Measurements from ENCODE around the gene AADAC. TPM values are rescaled to one million over a fixed set of nuclear protein-coding genes. Genes with fewer than 3 reads are reported as not detected.

The AADAC gene
- polyA plus RNA-seq, 1 donor from 2014 or later, result not detected

- H3K36me3 ChIP-seq (ENCODE audit: insufficient read depth, low read length), result no peaks in the 10 kb centered on the region
- H3K4me3 ChIP-seq (ENCODE audit: low read length), result no peak overlapping the region
- no peak overlapping the region for H3K27ac ChIP-seq (ENCODE audit: low read length)
- H3K27me3 ChIP-seq (ENCODE audit: insufficient read depth, low read depth, low read length), result no peaks in the 10 kb centered on the region
- no peak overlapping the region for H3K9ac ChIP-seq (ENCODE audit: low read length)
- H4K20me1 ChIP-seq (ENCODE audit: insufficient read depth), result no peaks in the 10 kb centered on the region
- H2AFZ ChIP-seq (ENCODE audit: low read depth, low read length), result no peak overlapping the region
- H3K4me2 ChIP-seq (ENCODE audit: low read length), result no peak overlapping the region
- TF ChIP-seq SMC3 (conservative IDR thresholded peaks at IDR 0.05; ENCODE audit: poor library complexity) (no peak), EP300 (conservative IDR thresholded peaks at IDR 0.05; ENCODE audit: poor library complexity, severe bottlenecking) (no peak), RAD21 (conservative IDR thresholded peaks at IDR 0.05) (no peak), EZH2 (IDR thresholded peaks at IDR 0.05; ENCODE audit: borderline replicate concordance, insufficient read depth, low read length, poor library complexity, severe bottlenecking) (no peak), TAF1 (IDR thresholded peaks at IDR 0.05; ENCODE audit: low read depth) (no peak), REST (IDR thresholded peaks at IDR 0.05; ENCODE audit: borderline replicate concordance) (no peak), MXI1 (conservative IDR thresholded peaks at IDR 0.05; ENCODE audit: poor library complexity, severe bottlenecking) (no peak), CTCF (IDR thresholded peaks at IDR 0.05; ENCODE audit: poor library complexity, severe bottlenecking) (no peak), POLR2AphosphoS5 (IDR thresholded peaks at IDR 0.05) (no peak)
- H3K9me2 ChIP-seq (ENCODE audit: insufficient read depth, low read length), result no peaks in the 10 kb centered on the region
- no peaks in the 10 kb centered on the region for H3F3A ChIP-seq (ENCODE audit: insufficient read depth, low read length, poor library complexity, severe bottlenecking)
- no peaks in the 10 kb centered on the region for H3K9me3 ChIP-seq (ENCODE audit: low read length)
- H3K79me2 ChIP-seq (replicated peaks; ENCODE audit: insufficient read depth, low read length), result no peaks in the 10 kb centered on the region
Measured at GRCh38 chr3:151774910-151775309, 39.0 kb upstream of the AADAC start.

- Histone ChIP-seq H3K4me3 (ENCODE audit: low read length) (no peak overlapping the region), H3K9me3 (ENCODE audit: low read length) (no peaks in the 10 kb centered on the region), H3K27me3 (ENCODE audit: insufficient read depth, low read depth, low read length) (no peaks in the 10 kb centered on the region), H3K9me2 (ENCODE audit: insufficient read depth, low read length) (no peaks in the 10 kb centered on the region), H3K36me3 (ENCODE audit: insufficient read depth, low read length) (no peaks in the 10 kb centered on the region), H3K79me2 (replicated peaks; ENCODE audit: insufficient read depth, low read length) (no peaks in the 10 kb centered on the region), H3K9ac (ENCODE audit: low read length) (no peak overlapping the region), H3K4me2 (ENCODE audit: low read length) (no peak overlapping the region), H4K20me1 (ENCODE audit: insufficient read depth) (no peaks in the 10 kb centered on the region), H3F3A (ENCODE audit: insufficient read depth, low read length, poor library complexity, severe bottlenecking) (no peaks in the 10 kb centered on the region), H2AFZ (ENCODE audit: low read depth, low read length) (no peak overlapping the region), H3K27ac (ENCODE audit: low read length) (no peak overlapping the region)
- no peak for TF ChIP-seq TAF1 (IDR thresholded peaks at IDR 0.05; ENCODE audit: low read depth)
- TF ChIP-seq REST (IDR thresholded peaks at IDR 0.05; ENCODE audit: borderline replicate concordance), result no peak
Measured at GRCh38 chr3:151775314-151776258, 38.3 kb upstream of the AADAC start.
